HCT116 (cell line): Measurements from ENCODE around the gene UROS. TPM values are rescaled to one million over a fixed set of nuclear protein-coding genes. Genes with fewer than 3 reads are reported as not detected.

ENCODE experiments used
- ATAC-seq: fragments of 200-7000 bp; cut with Tn5 transposase; 2 replicates; pipeline ENCODE4 v1.9.1; 2020; ENCODE audit warnings: mild to moderate bottlenecking, moderate library complexity
- BruUV-seq: library from RNA; stranded (reverse); fragments of 400-500 nt; replicated peaks from 2 replicates; lab custom pipeline; 2021; lab: Mats Ljungman, UMichigan
- CTCF ChIA-PET: fragments of 300-600 bp; sonication (Branson Sonifier 250); formaldehyde crosslinking; loops from one replicate; lab custom pipeline; 2021; ENCODE audit warnings: antibody characterized with exemption; lab: Charles Lee
- POLR2A ChIA-PET: fragments of 300-600, 350-600 bp; sonication (Branson Sonifier 250); formaldehyde crosslinking; loops from one replicate; lab custom pipeline; 2021; ENCODE audit warnings: antibody characterized with exemption; lab: Charles Lee
- RAD21 ChIA-PET, 2 experiments: fragments of 300-600 bp; sonication (Branson Sonifier 250); formaldehyde crosslinking; loops; one replicate each; lab custom pipeline; 2023; ENCODE audit warnings: low total read pairs in 2 of 2; ENCODE audit not compliant: uncharacterized antibody in 2 of 2, unreplicated experiment in 2 of 2, low non-redundant PET in 1 of 2; lab: Charles Lee
- DNase-seq: peaks from one replicate; pipeline ENCODE4 v3.0.0-alpha.2; 2010; ENCODE audit warnings: low read depth, low spot score
- H2AFZ ChIP-seq: fragments of 200-600 bp; shearing (Covaris generic), sonication (generic); 2 replicates; pipeline ENCODE4 v1.6.1; 2017; ENCODE audit warnings: low read depth, mixed run types, mixed read lengths, antibody characterized with exemption, low read length; ENCODE audit not compliant: poor library complexity, severe bottlenecking
- H3K27ac ChIP-seq: 2 replicates; pipeline ENCODE4 v1.5.1; 2012; ENCODE audit warnings: low read depth, low read length
- H3K27me3 ChIP-seq: fragments of 200-600 bp; sonication (generic); 2 replicates; pipeline ENCODE4 v1.6.1; 2016; ENCODE audit warnings: mixed run types, low read length, mixed read lengths; ENCODE audit not compliant: insufficient read depth
- H3K36me3 ChIP-seq, 2 experiments: fragments of 200-500 bp in 1 of 2; fragments of 200-600 bp in 1 of 2; sonication (Bioruptor generic) in 1 of 2; sonication (generic) in 1 of 2; 2 replicates each; pipeline versions ENCODE4 v1.5.1 to v1.6.1; 2014 to 2016; ENCODE audit warnings: low read length in 2 of 2, inconsistent platforms in 1 of 2, mixed read lengths in 1 of 2, mixed run types in 1 of 2; ENCODE audit not compliant: insufficient read depth in 2 of 2, control insufficient read depth in 1 of 2
- H3K4me1 ChIP-seq, 2 experiments: fragments of 200-600 bp in 1 of 2; sonication (generic) in 1 of 2; 2 replicates each; pipeline versions ENCODE4 v1.5.1 to v1.6.1; 2012 to 2017; ENCODE audit warnings: low read length in 2 of 2, inconsistent platforms in 1 of 2, mild to moderate bottlenecking in 1 of 2, mixed read lengths in 1 of 2, mixed run types in 1 of 2, moderate library complexity in 1 of 2; ENCODE audit not compliant: insufficient read depth in 2 of 2, control insufficient read depth in 1 of 2
- H3K4me2 ChIP-seq: fragments of 200-600 bp; sonication (generic); 2 replicates; pipeline ENCODE4 v1.6.1; 2017; ENCODE audit warnings: mixed run types, low read length, mixed read lengths
- H3K4me3 ChIP-seq, 2 experiments: fragments of 200-600 bp in 1 of 2; sonication (generic) in 1 of 2; replicated peaks in 1 of 2; 2 replicates each; pipeline ENCODE4 v1.5.1; 2011 to 2016; ENCODE audit warnings: low read length in 2 of 2, control low read depth in 1 of 2, low read depth in 1 of 2, mild to moderate bottlenecking in 1 of 2, mixed read lengths in 1 of 2, mixed run types in 1 of 2
- H3K79me2 ChIP-seq: fragments of 200-600 bp; sonication (generic); 2 replicates; pipeline ENCODE4 v1.6.1; 2017; ENCODE audit warnings: mild to moderate bottlenecking, mixed run types, low read length, moderate library complexity, mixed read lengths; ENCODE audit not compliant: insufficient read depth
- H3K9ac ChIP-seq: fragments of 200-600 bp; sonication (generic); 2 replicates; pipeline ENCODE4 v1.6.1; 2016; ENCODE audit warnings: low read length, mixed read lengths
- H3K9me2 ChIP-seq: fragments of 200-600 bp; sonication (generic), shearing (Covaris generic); 2 replicates; pipeline ENCODE4 v1.6.1; 2017; ENCODE audit warnings: mixed run types, mild to moderate bottlenecking, moderate library complexity; ENCODE audit not compliant: insufficient read depth
- H3K9me3 ChIP-seq, 2 experiments: fragments of 200-500 bp in 1 of 2; fragments of 200-600 bp in 1 of 2; sonication (Bioruptor generic) in 1 of 2; sonication (generic) in 1 of 2; 2 replicates each; pipeline ENCODE4 v1.6.1; 2014 to 2017; ENCODE audit warnings: low read length in 2 of 2, mixed read lengths in 2 of 2, inconsistent platforms in 1 of 2, low read depth in 1 of 2, mild to moderate bottlenecking in 1 of 2, mixed run types in 1 of 2, moderate library complexity in 1 of 2; ENCODE audit not compliant: control insufficient read depth in 1 of 2, insufficient read depth in 1 of 2
- H4K20me1 ChIP-seq: fragments of 200-600 bp; sonication (generic), shearing (Covaris generic); 2 replicates; pipeline ENCODE4 v1.6.1; 2017; ENCODE audit warnings: mixed run types, mild to moderate bottlenecking, moderate library complexity; ENCODE audit not compliant: insufficient read depth
- CEBPB ChIP-seq: IDR thresholded peaks from 2 replicates; pipeline ENCODE4 v1.6.1; 2012; ENCODE audit warnings: low read depth
- CTCF ChIP-seq, 3 experiments: fragments of 200-600 bp in 1 of 3; sonication (generic) in 1 of 3; IDR thresholded peaks in 2 of 3; conservative IDR thresholded peaks in 1 of 3; 2 replicates each; pipeline ENCODE4 v1.5.1; 2012 to 2017; ENCODE audit warnings: low read depth in 2 of 3, low read length in 2 of 3, antibody characterized with exemption in 1 of 3, borderline replicate concordance in 1 of 3, control low read depth in 1 of 3, mild to moderate bottlenecking in 1 of 3, mixed read lengths in 1 of 3, mixed run types in 1 of 3, moderate library complexity in 1 of 3; ENCODE audit not compliant: insufficient read depth in 1 of 3
- ELF1 ChIP-seq: IDR thresholded peaks from 2 replicates; pipeline ENCODE4 v1.6.1; 2012; ENCODE audit warnings: low read depth, borderline replicate concordance
- FOSL1 ChIP-seq: IDR thresholded peaks from 2 replicates; pipeline ENCODE4 v1.6.1; 2012; ENCODE audit warnings: low read depth
- JUND ChIP-seq: IDR thresholded peaks from 2 replicates; pipeline ENCODE4 v1.6.1; 2012
- MAX ChIP-seq: IDR thresholded peaks from 2 replicates; pipeline ENCODE4 v1.6.1; 2012
- POLR2A ChIP-seq: IDR thresholded peaks from 2 replicates; pipeline ENCODE4 v1.7.0; 2011; ENCODE audit warnings: borderline replicate concordance; ENCODE audit not compliant: insufficient read depth, insufficient read length; ENCODE audit errors: extremely low read depth
- REST ChIP-seq: IDR thresholded peaks from 2 replicates; pipeline ENCODE4 v1.6.1; 2012; ENCODE audit warnings: low read depth
- SIN3A ChIP-seq: IDR thresholded peaks from 2 replicates; pipeline ENCODE4 v1.6.1; 2012; ENCODE audit warnings: low read depth
- YY1 ChIP-seq: IDR thresholded peaks from 2 replicates; pipeline ENCODE4 v1.6.1; 2011; ENCODE audit warnings: low read length, low read depth, moderate library complexity, mild to moderate bottlenecking; ENCODE audit not compliant: insufficient replicate concordance; ENCODE audit errors: extremely low read depth
- ZBTB33 ChIP-seq: IDR thresholded peaks from 2 replicates; pipeline ENCODE4 v1.6.1; 2011; ENCODE audit warnings: mild to moderate bottlenecking, low read length, moderate library complexity; ENCODE audit not compliant: insufficient replicate concordance; ENCODE audit errors: extremely low read depth
- ZNF274 ChIP-seq: fragments of 200-500 bp; sonication (Bioruptor generic); IDR thresholded peaks from 2 replicates; pipeline ENCODE4 v1.6.1; 2014; ENCODE audit warnings: mild to moderate bottlenecking, low read depth, low read length, inconsistent platforms
- intact Hi-C: fragments of 100-400 bp; cut with micrococcal nuclease; formaldehyde crosslinking; loops from 2 replicates; pipeline ENCODE4 v1.10.0; 2022
- total RNA-seq: library from RNA; stranded (reverse); gene quantifications from one replicate; pipeline ENCODE4 v1.2.1, GENCODE V29; 2021; ENCODE audit not compliant: unreplicated experiment

Gene UROS
- total RNA-seq, 1 experiment from 2014 or later, result 63.9 TPM

GRCh38 chr10:125783957-125784356 is 39.1 kb downstream of the UROS start:
- Histone ChIP-seq H3K4me1 (peaks cover 0 to 4% of the 10 kb centered on the region in 2 experiments; a peak in 1 of 4 replicates), H2AFZ (no peak overlapping the region), H3K27ac (no peak overlapping the region), H3K79me2 (no peaks in the 10 kb centered on the region), H3K9me2 (no peaks in the 10 kb centered on the region), H3K9ac (no peak overlapping the region), H3K27me3 (no peaks in the 10 kb centered on the region), H3K36me3 (no peaks in the 10 kb centered on the region)
- intact Hi-C loops, result no loop called here
- no peak for ATAC-seq
- TF ChIP-seq YY1 (no peak), CTCF (IDR thresholded peaks at IDR 0.05 in 2 of 3, conservative IDR thresholded peaks at IDR 0.05 in 1 of 3; ENCODE audit: borderline replicate concordance in 1 of 3, insufficient read depth in 1 of 3, low read depth in 2 of 3, low read length in 2 of 3) (no peak), FOSL1 (no peak), SIN3A (no peak), JUND (no peak), POLR2A (no peak), MAX (no peak), ELF1 (no peak), CEBPB (no peak), ZBTB33 (no peak), ZNF274 (no peak), REST (no peak)
- TF ChIP-seq, all 23 proteins: peak for 0
- ChIA-PET CTCF (no interaction called here), POLR2A (no interaction called here), RAD21 (no interaction called here)
- no peak for DNase-seq
- Histone ChIP-seq H3K4me3 (no peak overlapping the region), H3K4me2 (no peak overlapping the region), H4K20me1 (no peaks in the 10 kb centered on the region), H3K9me3 (no peaks in the 10 kb centered on the region)
- BruUV-seq, result no TSS peak
